Aorta (tissue), 5 donors: ENCODE measurements around the gene ZFHX3. TPM values are rescaled to one million over a fixed set of nuclear protein-coding genes. Genes with fewer than 3 reads are reported as not detected.

Experiments
- ATAC-seq: fragments of 200-7000 bp; cut with Tn5 transposase; one replicate; pipeline ENCODE4 v1.9.1; 2022; ENCODE audit warnings: moderate library complexity; ENCODE audit not compliant: low FRiP score
- DNase-seq, 2 donors: peaks; one replicate each; pipeline ENCODE4 v3.0.0-alpha.2; 2020
- H3K27ac ChIP-seq, 2 donors: one replicate each; pipeline ENCODE4 v1.5.1; 2013; ENCODE audit warnings: low read length in 2 of 2, mild to moderate bottlenecking in 2 of 2, moderate library complexity in 2 of 2, control low read depth in 1 of 2, inconsistent platforms in 1 of 2, low read depth in 1 of 2
- H3K27me3 ChIP-seq, 2 donors: one replicate each; pipeline ENCODE4 v1.6.1; 2013; ENCODE audit warnings: control low read depth in 1 of 2, low read length in 1 of 2, mild to moderate bottlenecking in 1 of 2, moderate library complexity in 1 of 2; ENCODE audit not compliant: insufficient read depth in 2 of 2, control insufficient read depth in 1 of 2
- H3K36me3 ChIP-seq, 2 donors: one replicate each; pipeline ENCODE4 v1.6.1; 2013; ENCODE audit warnings: control low read depth in 1 of 2, low read length in 1 of 2, mild to moderate bottlenecking in 1 of 2; ENCODE audit not compliant: insufficient read depth in 2 of 2, control insufficient read depth in 1 of 2
- H3K4me1 ChIP-seq, 2 donors: one replicate each; pipeline ENCODE4 v1.6.1; 2013; ENCODE audit warnings: low read length in 2 of 2, control low read depth in 1 of 2, mild to moderate bottlenecking in 1 of 2, moderate library complexity in 1 of 2; ENCODE audit not compliant: insufficient read depth in 2 of 2, control insufficient read depth in 1 of 2
- H3K4me3 ChIP-seq, 2 donors: one replicate each; pipeline ENCODE4 v1.5.1; 2013; ENCODE audit warnings: low read length in 2 of 2, control low read depth in 1 of 2, mild to moderate bottlenecking in 1 of 2
- H3K9me3 ChIP-seq: one replicate; pipeline ENCODE4 v1.6.1; 2013; ENCODE audit warnings: mild to moderate bottlenecking, low read length; ENCODE audit not compliant: control insufficient read depth
- WGBS, 2 donors: extraction: QIAGEN DNeasy Blood & Tissue Kit; methylation state at CpG; one replicate each; pipeline ENCODE4 v1.1.7; 2013; 5-methylcytosine and 5-hydroxymethylcytosine counted together
- intact Hi-C, 2 donors: fragments of 100-400 bp; cut with DNase I; formaldehyde crosslinking; loops; one replicate each; pipeline versions ENCODE4 v1.14.2 to v1.15.0; 2022
- polyA plus RNA-seq, 2 donors: library from polyadenylated mRNA; stranded (reverse); fragments of 200-250 nt; gene quantifications; one replicate each; pipeline ENCODE4 v1.2.3, GENCODE V29; 2013
- total RNA-seq, 2 donors: library from RNA; stranded (reverse); fragmentation: NEBNext Ultra II Directional; extraction: Animal tissue kit (Norgen Biotek cat#: 25700); gene quantifications; one replicate each; pipeline ENCODE4 v1.2.1, GENCODE V29; 2021
- donor health status: healthy with polysubstance abuse.
- donor health status: Bipolar disorder and iron deficiency.
- donor health status: DM: no; HTN: no; CAD: no.
- donor health status: DM: no; HTN: no; CAD: no.
- donor health status: DM: yes; HTN: yes; CAD: no.

ZFHX3 gene
- total and polyA plus RNA-seq, 4 donors, result 4.3 to 96.9 (median 37.7) TPM

DNA sequence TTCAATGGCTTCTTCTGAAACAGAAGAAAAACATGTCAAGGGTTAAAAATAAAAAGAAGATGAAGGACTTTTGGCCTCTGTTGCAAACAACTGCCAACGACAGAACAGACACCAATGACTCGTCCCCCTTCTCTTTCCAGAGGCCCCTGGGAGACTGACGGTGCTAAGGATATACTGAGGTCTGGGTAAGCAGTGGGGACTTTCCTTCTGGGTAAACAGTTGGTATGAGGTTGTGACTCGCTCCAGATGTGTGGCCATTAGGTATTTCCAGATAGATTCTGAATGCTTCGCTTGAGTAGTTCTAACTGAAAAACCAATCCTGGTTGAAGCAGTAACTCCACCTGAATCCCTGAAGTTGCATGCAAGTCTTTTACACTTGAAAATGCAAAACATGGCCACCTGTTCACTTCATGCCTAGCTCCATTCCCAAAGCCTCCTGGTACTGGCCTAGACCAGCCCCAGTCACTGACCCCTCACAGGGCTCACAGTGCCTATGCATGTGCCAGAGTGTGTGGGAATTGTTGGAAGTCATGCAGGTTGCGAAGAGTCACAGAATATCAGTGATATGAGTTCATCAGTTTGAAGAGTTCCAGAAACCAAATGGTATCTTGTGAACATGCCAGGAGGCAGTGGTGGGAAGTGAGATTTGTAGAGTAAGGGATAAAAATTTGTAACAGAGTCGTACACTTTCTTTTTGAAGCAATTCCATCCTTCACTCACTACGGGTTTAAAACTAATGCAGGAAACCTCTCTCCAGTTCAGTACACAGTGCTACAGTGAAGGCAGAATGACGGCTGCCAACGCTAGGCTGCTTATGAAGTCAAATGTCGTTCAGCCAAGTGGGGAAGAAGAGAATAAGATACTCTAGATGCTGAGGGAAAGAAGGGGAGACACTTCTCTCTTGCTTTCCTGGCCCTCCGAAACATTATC is 217.8 kb downstream of the ZFHX3 start:
- no peak for DNase-seq
- H3K27me3 ChIP-seq, result no peaks in the 10 kb centered on the region
- WGBS, 2 donors, result 32 to 35% methylated on average over 12 of the region's 12 CpGs
- peak overlapping the region in 1 of 2 donors; percentile 30 for H3K27ac ChIP-seq
- H3K36me3 ChIP-seq, result no peaks in the 10 kb centered on the region
- no peak for ATAC-seq
- H3K4me1 ChIP-seq, result peaks cover 0 to 3% of the 10 kb centered on the region in 2 donors
- H3K4me3 ChIP-seq, result no peak overlapping the region
- intact Hi-C loops, result loop anchor here (5.0 to 10.0 kb wide), 5 partner anchors 117 to 367 kb away; partner anchors contain the start of gene ZFHX3 (in 1 of the 2)
- H3K9me3 ChIP-seq, result no peaks in the 10 kb centered on the region

DNA sequence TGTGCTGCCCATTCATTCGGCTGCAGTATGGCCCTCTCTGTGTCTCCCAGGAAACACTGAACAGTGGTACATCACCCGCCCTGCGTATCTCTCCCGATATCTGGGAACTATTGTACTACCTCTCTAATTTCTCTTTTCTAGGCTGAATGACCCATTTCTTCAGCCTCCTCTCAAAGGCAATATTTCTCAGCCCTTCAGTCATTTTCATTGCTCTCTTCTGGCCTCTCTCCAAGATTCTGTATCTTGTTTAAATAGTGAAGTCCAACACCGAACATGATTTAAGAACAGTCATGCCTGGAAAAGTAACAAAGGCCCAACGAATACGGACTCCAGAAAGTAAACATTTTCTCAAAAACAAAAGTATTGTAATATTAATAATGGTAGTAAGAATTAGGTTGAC is 220.1 kb downstream of the ZFHX3 start:
- intact Hi-C loops, result no loop called here
- Histone ChIP-seq H3K4me3 (no peak overlapping the region), H3K36me3 (no peaks in the 10 kb centered on the region), H3K4me1 (no peaks in the 10 kb centered on the region), H3K27ac (no peak overlapping the region), H3K27me3 (no peaks in the 10 kb centered on the region), H3K9me3 (no peaks in the 10 kb centered on the region)
- WGBS, 2 donors, result 32 to 39% methylated on average over 7 of the region's 7 CpGs
- ATAC-seq (no peak), DNase-seq (no peak)

DNA sequence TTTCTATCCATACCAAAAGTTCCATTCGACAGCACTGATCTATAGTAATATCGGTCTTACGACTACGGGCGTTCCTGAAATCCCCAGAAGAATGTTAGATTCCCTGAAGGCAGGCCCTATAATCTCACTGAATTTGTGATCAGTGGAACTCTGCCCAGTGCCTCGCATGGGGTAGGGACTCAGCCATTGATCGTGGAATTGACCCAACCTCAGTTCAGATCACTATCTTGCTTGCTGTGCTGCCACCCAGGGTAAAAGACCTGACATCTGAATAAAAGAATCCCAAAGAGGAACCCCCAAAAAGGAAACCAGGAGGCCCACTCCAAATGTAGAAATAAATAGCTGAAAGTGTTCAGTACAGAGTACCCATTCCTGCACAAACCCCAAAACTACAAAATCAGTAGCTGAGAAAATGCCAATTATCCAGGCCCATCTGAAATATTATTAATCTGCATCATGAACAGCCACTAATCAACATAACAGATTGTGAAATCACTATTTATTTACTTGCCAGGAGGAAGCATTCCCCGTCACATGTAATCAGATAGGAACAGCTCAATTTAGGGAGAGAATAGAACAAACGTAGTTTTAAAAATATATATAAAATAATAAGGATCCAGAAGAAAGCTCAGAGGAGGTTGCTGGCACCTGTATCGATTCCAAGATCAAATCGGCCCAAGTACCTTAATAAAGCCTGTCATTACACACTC is 221.9 kb downstream of the ZFHX3 start:
- intact Hi-C loops, result no loop called here
- Histone ChIP-seq H3K36me3 (no peaks in the 10 kb centered on the region), H3K4me3 (no peak overlapping the region), H3K27me3 (no peaks in the 10 kb centered on the region), H3K9me3 (no peaks in the 10 kb centered on the region), H3K4me1 (no peaks in the 10 kb centered on the region), H3K27ac (no peak overlapping the region)
- ATAC-seq, result no peak
- WGBS, 2 donors, result 85 to 87% methylated on average over 11 of the region's 11 CpGs
- DNase-seq, result no peak

DNA sequence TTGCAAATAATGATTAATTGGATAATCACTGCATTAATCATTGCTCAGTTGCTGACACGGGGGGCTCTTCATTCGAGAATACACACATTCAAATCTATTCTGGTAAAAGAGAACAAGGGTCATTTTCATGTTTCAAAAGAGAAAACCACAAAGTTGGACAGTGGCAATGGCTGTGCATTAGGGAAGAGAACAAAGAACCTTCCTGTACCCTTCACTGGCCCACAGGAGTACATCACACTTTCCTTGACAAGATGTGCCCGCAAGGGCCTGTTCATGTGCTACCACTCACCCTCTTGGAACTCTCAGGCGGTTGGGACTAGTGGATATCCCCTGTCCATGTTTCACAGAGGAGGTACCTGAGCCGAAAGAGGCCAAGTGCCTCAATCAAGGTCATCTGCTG is 223.2 kb downstream of the ZFHX3 start:
- H3K27me3 ChIP-seq, result no peaks in the 10 kb centered on the region
- no peaks in the 10 kb centered on the region for H3K36me3 ChIP-seq
- H3K4me3 ChIP-seq, result no peak overlapping the region
- no peak for ATAC-seq
- H3K9me3 ChIP-seq, result no peaks in the 10 kb centered on the region
- 94 to 99% methylated on average over 5 of the region's 5 CpGs for WGBS, 2 donors
- no peak overlapping the region for H3K27ac ChIP-seq
- intact Hi-C loops, result no loop called here
- DNase-seq, result no peak
- H3K4me1 ChIP-seq, result no peaks in the 10 kb centered on the region

DNA sequence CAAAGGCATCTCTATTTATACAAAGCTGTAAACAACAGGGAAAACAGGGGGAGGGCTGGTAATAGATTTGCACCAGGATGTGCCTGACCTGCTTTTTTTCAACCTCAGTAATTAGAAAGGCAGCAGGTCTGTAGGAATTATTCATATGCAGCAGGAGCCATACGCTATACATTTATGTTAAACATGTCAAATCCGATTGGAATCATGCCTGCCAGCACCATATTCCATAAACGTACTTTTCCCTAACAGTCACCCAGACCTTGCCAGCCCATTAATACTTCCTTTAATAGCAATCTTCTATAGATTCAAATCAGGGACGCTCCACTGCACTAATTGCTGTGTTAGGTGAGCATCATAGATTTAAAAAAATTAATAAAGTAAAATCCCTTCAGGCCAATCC is 223.9 kb downstream of the ZFHX3 start:
- Histone ChIP-seq H3K27ac (no peak overlapping the region), H3K36me3 (no peaks in the 10 kb centered on the region), H3K9me3 (no peaks in the 10 kb centered on the region), H3K4me1 (no peaks in the 10 kb centered on the region), H3K27me3 (no peaks in the 10 kb centered on the region), H3K4me3 (no peak overlapping the region)
- intact Hi-C loops, result no loop called here
- ATAC-seq (no peak), DNase-seq (no peak)
- 84% methylated on average over 4 of the region's 4 CpGs for WGBS, 2 donors

DNA sequence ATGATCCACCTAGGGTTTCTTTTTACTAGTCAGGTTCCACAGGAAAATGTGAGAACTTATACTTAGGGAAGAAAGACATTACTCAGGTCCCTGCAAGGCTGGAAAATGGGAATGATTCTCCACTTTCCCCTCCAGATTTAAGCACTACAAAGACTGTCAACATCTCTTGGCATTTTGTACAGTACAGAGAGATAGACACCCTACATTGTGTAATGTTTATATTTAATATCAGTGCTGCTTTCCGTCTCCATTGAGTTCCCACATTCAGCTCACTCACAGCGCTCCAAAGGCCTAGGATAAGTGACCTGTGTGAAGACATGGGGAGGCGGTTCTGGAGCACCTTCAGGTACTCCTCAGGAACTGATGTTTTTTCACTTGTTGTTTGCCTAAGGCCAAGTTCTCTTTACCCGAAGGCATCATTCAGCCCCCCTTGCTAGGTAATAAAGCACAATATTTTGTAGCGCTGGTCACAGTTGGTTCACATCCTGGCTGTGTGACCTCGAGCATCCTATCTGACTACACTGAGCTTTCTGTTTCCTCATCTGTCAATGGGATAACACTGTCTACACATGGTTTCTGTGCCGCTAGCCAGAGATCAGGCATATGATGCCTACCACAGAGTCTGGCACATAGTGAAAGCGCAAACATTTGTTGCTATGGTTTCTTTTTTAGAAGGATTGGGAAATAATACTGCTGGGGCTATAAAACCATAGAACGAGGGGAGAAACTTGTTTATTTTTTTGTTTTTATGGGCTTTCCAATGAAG is 226.6 kb downstream of the ZFHX3 start:
- H3K9me3 ChIP-seq, result no peaks in the 10 kb centered on the region
- ATAC-seq (no peak), DNase-seq (no peak)
- H3K27me3 ChIP-seq, result no peaks in the 10 kb centered on the region
- no peak overlapping the region for H3K27ac ChIP-seq
- H3K36me3 ChIP-seq, result no peaks in the 10 kb centered on the region
- H3K4me3 ChIP-seq, result no peak overlapping the region
- WGBS, 2 donors, result 88% methylated on average over 9 of the region's 9 CpGs
- intact Hi-C loops, result no loop called here
- peaks cover 0 to 11% of the 10 kb centered on the region in 2 donors for H3K4me1 ChIP-seq

DNA sequence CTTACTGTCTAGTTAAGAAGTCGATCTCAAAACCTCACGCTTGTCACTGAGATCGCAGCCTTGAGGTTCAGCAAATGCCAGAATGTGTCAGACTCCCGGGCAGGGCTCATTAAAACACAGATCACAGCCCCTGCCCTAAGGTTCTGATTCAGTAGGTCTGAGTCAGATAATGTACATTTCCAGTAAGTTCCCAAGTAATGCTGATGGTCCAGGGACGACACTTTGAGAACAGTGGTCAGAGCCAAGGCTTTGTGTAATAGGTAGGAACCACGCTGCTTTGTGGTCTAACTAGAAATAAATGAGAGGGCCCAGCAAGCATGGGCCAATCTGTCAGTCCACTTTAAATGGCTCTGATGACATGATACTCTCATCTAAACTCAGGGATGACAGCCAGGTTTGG is 228.6 kb downstream of the ZFHX3 start:
- ATAC-seq, result no peak
- Histone ChIP-seq H3K4me3 (no peak overlapping the region), H3K27me3 (no peaks in the 10 kb centered on the region), H3K4me1 (peaks cover 0 to 11% of the 10 kb centered on the region in 2 donors), H3K36me3 (no peaks in the 10 kb centered on the region), H3K27ac (no peak overlapping the region), H3K9me3 (no peaks in the 10 kb centered on the region)
- intact Hi-C loops, result no loop called here
- DNase-seq, result no peak
- WGBS, 2 donors, result 71 to 76% methylated on average over 6 of the region's 6 CpGs

DNA sequence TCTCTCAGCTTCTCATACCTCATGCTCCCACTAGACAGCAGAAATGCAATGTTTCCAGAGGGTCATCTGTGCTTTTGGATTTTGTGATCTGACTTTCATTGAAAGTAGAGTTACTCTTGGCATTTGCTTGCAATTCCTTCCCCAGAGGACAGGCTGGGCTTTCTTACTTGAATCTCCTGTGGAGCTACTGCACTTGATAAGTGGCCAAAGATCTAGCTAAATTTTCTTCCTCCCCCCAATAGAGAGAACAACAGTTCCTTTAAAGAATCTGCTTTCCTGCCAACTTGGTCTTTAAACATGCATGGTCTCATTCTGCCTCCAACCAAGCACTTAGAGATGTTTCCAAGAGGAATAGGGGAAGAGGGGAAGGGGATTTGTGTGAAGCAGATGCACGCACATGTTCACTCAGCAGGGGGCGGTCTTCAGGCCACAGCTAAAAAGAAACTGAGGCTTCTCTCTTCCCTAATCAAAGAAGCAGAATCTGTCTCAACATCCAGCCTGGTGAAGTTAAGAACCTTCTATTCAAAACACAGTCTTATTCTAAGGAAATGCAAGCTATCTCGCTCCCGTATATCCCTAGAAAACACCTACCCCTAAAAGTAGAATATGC is 229.6 kb downstream of the ZFHX3 start:
- H3K36me3 ChIP-seq, result no peaks in the 10 kb centered on the region
- H3K4me3 ChIP-seq, result no peak overlapping the region
- no peaks in the 10 kb centered on the region for H3K9me3 ChIP-seq
- H3K4me1 ChIP-seq, result peaks cover 0 to 11% of the 10 kb centered on the region in 2 donors
- DNase-seq (no peak), ATAC-seq (no peak)
- H3K27ac ChIP-seq, result no peak overlapping the region
- no peaks in the 10 kb centered on the region for H3K27me3 ChIP-seq
- intact Hi-C loops, result no loop called here
- 81 to 83% methylated on average over 4 of the region's 4 CpGs for WGBS, 2 donors
